GM18519 (cell line): ENCODE data around the gene PALM3.
"Not testable (repeated sequence)": the region's sequence is repeated elsewhere in the genome, so short reads cannot be mapped to it uniquely, and the experiment has no call there.

Experiments used
- ATAC-seq: cut with Tn5 transposase; IDR thresholded peaks from one replicate; pipeline ENCODE4 v1.9.1; 2021; ENCODE audit warnings: mild to moderate bottlenecking, moderate library complexity; ENCODE audit not compliant: unreplicated experiment, low FRiP score

Gene PALM3

GRCh38 chr19:14062558-14062855 is 631 bp upstream of the PALM3 start:
- no peak for ATAC-seq

- no peak for ATAC-seq
These were observed 661 bp downstream of the PALM3 start for GRCh38 chr19:14061081-14061749.

- ATAC-seq: no peak
These were observed 2.2 kb downstream of the PALM3 start for GRCh38 chr19:14059652-14060155.

- no peak for ATAC-seq
These were observed 2.8 kb downstream of the PALM3 start for GRCh38 chr19:14059093-14059480.

DNA sequence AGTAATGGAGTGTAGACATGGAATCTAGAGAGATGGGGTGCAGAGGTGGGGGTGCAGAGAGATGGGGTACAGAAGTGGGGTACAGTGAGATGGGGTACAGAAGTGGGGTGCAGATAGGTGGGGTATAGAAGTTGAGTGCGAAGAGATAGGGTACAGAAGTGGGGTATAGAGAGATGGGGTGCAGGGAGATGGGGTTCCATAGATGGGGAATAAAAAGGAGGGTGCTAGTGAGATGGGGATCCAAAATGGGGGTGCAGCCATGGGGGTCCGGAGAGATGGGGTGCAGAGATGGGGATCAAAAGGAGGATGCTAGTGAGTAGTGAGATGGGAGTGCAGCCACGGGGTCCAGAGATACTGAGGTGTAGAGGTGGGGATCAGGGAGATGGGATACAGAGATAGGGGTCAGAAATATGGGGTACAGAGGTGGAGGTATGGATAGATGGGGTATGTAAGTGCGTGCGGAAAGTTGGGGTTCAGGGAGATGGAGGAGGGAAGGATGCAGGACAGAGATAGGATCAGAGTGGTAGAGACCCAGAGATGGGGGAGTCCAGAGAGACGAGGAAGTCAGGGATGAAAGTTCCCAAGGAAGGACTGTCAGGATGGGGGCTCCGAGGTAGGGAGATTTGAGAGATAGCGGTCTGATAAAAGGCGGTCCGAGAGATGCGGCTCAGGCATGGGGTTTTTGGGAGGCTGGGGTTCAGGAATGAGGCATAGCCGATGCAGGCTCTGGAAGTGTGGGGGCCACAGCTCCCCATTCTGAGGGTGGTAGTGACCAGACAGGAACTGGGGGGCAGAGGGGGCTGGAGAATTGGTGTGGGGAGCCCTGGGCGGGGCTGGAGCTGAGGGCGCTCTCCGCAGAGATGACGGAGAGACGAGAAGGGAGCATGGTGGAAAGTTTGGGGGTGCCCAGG is 3.4 kb downstream of the PALM3 start:
- no peak for ATAC-seq

DNA sequence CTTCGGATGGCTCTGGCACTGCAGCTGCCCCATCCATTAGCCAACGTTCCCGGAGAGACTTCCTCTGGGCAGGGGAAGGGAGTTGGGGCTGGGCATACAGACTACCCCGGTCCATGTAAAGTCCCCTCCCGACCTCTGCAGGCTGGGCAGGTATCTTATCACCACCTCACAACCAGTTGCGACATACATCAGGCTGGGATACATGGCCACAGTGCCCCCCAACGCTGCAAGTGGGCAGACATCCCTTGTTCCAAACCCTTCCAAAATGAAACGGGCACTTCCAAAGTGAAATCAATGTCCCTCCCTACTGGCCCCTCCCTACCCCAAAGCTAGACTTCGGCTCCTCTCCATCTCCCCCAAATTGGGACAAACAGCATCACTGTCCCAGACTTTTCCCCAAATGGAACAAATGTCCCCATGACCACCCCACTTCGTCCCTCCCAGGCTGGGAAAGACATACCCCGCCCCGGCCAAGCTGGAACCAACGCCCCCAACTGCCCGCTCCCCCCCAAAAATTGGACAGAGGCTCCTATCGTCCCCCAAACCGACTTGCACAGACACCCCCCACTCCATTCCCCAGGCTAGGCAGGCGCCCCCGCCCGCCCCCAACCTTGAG is 5.0 kb downstream of the PALM3 start:
- ATAC-seq: no peak

- no peak for ATAC-seq
These were observed 5.7 kb downstream of the PALM3 start for GRCh38 chr19:14056069-14056666.

DNA sequence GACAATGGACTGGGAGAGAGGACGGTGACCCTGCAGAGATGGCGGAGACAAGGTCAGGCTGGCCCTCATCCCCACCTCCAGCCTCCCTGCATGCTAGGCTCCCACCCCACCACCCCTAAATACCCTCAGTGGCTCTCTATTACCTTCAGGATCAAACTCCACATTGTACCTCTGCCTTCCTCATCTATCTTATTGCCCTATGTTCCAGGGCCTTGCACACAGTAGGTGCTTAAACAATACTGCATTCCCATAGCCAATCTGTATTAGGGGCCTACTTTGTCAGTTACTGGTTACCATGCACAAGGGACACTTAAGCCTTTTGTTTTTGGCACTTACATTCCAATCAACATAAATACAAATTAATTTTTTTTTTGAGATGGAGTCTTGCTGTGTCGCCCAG is 6.5 kb downstream of the PALM3 start:
- ATAC-seq: no peak

- no peak for ATAC-seq
These were observed 7.2 kb downstream of the PALM3 start for GRCh38 chr19:14054721-14055120.

DNA sequence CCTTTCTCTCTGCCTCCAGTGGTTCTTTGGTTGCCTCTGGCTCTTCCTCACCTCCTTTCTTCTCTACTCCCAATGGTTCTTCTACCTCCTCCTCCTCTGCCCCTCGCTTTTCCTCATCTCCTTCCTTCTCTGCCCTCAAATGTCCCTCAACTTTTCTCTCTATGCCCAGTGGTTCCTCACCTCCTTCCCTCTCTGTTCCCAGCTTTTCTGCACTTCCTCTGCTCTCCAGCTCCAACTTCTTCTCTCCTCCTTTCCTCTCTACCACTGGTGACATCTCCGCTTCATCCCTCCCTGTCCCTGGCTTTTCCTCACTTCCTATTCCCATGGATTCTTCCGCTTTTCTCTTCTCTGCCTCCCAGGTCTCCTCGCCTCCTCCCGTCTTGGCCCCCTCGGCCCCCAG is 7.8 kb downstream of the PALM3 start:
- ATAC-seq: no peak

DNA sequence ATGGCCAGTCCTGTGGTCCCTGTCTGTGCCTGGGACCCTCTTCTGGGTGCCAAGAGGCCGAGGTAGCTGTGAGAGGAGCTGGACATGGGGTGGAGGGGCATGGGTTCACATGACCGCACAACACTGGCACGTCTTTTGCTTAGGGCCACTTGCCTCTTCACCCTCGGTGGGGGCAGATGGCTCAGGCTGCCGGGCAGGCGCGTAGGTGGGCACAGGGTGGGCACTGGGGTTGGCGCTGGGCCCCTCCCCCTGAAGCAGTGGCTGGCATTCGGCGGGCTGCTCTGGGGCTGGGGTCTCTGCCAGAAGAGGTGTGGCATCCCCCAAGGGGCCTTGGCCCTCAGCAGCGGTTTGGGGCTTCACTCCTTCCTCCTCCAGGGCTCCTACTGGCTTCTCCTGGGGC is 8.4 kb downstream of the PALM3 start:
- ATAC-seq: no peak

GRCh38 chr19:14053032-14053431 is 8.8 kb downstream of the PALM3 start:
- no peak for ATAC-seq

GRCh38 chr19:14052470-14052869 is 9.4 kb downstream of the PALM3 start:
- no peak for ATAC-seq

DNA sequence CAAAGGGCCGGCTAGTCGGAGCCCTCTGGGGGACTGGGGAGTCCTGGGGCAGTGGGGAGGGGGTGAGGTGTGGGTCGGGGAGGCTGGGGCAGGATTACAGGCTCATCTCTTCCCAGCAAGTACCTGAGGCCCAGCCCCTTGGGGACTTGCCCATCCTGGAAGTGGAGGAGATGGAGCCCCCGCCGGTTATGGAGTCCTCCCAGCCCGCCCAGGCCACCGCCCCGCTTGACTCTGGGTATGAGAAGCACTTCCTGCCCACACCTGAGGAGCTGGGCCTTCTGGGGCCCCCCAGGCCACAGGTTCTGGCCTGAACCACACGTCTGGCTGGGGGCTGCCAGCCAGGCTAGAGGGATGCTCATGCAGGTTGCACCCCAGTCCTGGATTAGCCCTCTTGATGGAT is 9.9 kb downstream of the PALM3 start:
- no peak for ATAC-seq

DNA sequence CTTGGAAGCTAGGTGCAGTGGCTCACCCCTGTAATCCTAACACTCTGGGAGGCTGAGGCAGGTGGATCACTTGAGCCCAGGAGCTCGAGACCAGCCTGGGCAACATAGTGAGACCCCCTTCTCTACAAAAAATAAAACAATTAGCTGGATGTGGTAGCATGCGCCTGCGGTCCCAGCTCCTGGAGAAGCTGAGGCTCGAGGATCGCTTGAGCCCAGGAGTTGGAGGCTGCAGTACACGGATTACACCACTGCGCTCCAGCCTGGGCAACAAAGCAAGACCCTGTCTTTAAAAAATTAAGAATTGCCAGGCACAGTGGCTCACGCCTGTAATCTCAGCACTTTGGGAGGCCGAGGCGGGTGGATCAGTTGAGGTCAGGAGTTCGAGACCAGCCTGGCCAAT is 10.9 kb downstream of the PALM3 start:
- ATAC-seq: not testable (repeated sequence)

GRCh38 chr19:14050512-14050911 is 11.4 kb downstream of the PALM3 start:
- ATAC-seq: no peak

DNA sequence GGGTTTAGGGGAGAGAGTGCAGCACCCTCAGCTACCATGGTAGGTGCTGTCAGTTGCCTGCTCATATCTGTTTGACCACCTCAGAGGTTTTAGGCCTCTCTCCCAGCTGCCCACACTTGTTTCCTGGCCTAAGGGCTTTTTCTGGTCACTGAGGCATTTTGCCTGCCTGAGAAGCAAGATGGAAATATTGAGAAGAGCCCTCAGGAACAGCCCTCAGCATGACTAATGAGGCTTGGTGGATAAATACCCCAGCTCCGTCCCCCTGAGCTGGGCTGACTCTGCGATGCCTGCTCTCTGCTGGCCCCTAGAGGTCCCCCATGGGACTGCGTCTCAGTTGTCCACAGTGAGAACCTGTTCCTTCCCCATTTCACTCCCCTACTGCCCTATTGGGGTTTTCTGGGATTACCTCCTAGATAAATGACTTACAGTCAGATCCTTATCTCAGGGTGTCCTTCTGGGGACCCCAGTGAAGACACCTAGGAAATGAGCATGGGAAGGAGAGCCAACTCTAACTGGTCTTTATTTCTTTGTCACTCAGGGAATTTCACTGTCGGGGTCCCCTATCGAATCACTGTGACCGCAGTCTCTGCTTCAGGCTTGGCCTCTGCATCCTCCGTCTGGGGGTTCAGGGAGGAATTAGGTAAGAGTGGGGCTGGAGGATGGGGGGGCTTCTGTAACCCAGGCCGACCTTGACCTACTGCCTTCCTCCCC is 13.3 kb downstream of the PALM3 start:
- no peak for ATAC-seq

GRCh38 chr19:14047866-14048265 is 14.0 kb downstream of the PALM3 start:
- ATAC-seq: not testable (repeated sequence)

DNA sequence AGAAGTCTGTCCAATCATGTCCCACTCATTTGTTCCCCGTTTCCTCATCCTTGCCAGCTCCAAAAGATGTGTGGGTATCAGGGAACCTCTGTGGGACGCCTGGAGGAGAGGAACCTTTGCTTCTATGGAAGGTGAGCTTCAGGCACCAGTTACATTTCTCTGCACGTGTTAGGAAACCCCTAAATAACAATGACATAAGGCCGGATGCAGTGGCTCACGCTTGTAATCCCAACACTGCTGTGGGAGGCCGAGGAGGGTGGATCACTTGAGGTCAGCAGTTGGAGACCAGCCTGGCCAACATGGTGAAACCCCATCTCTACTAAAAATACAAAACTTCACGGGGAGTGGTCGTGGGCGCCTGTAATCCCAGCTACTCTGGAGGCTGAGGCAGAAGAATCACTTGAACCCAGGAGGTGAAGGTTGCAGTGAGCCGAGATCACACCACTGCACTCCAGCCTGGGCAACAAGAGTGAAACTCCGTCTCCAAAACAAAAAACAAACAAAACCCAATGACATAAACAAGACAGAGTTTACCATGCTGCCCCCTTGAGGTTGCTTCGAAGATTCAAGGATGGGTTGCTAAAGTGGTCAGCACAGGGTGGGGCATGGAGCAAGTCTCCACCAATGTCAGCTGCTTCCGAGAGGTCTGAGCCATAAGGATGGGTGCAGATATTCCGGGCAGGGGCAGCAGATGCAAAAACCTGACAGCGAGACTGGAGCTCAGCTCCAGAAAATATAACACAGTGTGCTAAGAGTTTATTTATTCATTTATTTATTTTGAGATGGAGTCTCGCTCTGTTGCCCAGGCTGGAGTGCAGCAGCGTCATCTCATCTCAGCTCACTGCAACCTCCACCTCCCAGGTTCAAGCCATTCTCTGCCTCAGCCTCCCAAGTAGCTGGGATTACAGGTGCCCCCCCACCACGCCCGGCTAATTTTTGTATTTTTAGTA is 18.9 kb downstream of the PALM3 start:
- ATAC-seq: not testable (repeated sequence)
